MG63 (cell line): ENCODE data around the gene YTHDC2. TPM values are rescaled to one million over a fixed set of nuclear protein-coding genes. Genes with fewer than 3 reads are reported as not detected.

ENCODE experiments used
- DNase-seq: peaks from one replicate; pipeline ENCODE4 v3.0.0-alpha.2; 2020
- H3K27me3 ChIP-seq: fragments of 250-450 bp; sonication (Bioruptor Pico); 2 replicates; pipeline ENCODE4 v1.5.1; 2020; ENCODE audit warnings: mild to moderate bottlenecking, moderate library complexity
- H3K36me3 ChIP-seq: fragments of 250-450 bp; sonication (Bioruptor Pico); 2 replicates; pipeline ENCODE4 v1.5.1; 2020; ENCODE audit warnings: mild to moderate bottlenecking, moderate library complexity
- H3K4me3 ChIP-seq: fragments of 250-450 bp; sonication (Bioruptor Pico); 2 replicates; pipeline ENCODE4 v1.5.1; 2020; ENCODE audit warnings: mild to moderate bottlenecking, moderate library complexity
- H3K9me3 ChIP-seq: fragments of 250-450 bp; sonication (Bioruptor Pico); 2 replicates; pipeline ENCODE4 v1.5.1; 2020; ENCODE audit warnings: mild to moderate bottlenecking, moderate library complexity
- total RNA-seq: library from RNA; depleted of rRNA; stranded (reverse); fragments of >200 nt; shearing (Covaris generic); gene quantifications from 2 replicates; pipeline ENCODE4 v1.2.3, GENCODE V29; 2014; ENCODE audit warnings: low replicate concordance; rRNA removed

The YTHDC2 gene
- total RNA-seq = 3.2 and 9.0 TPM in 2 replicates

GRCh38 chr5:113513384-113514288 is at the start of gene YTHDC2:
Gene YTHDC2, plus strand, starts transcription at chr5:113513694. Its CDS starts 202 bp downstream, at chr5:113513896.
- peaks cover 23% of the 10 kb centered on the region for H3K36me3 ChIP-seq
- no peaks in the 10 kb centered on the region for H3K9me3 ChIP-seq
- DNase-seq = peak; percentile 93
- H3K4me3 ChIP-seq = peak within 1 kb of the TSS; percentile 87
- H3K27me3 ChIP-seq = peaks cover 4% of the 10 kb centered on the region

GRCh38 chr5:113474100-113474728 is 39.3 kb upstream of the YTHDC2 start:
- Histone ChIP-seq H3K9me3 (no peaks in the 10 kb centered on the region), H3K4me3 (no peak overlapping the region), H3K36me3 (no peaks in the 10 kb centered on the region), H3K27me3 (peaks cover 6% of the 10 kb centered on the region; the same call in 1 of the 2 replicates)
- DNase-seq = no peak

GRCh38 chr5:113478691-113479090 is 34.8 kb upstream of the YTHDC2 start:
- Histone ChIP-seq H3K36me3 (no peaks in the 10 kb centered on the region), H3K27me3 (peaks cover 20% of the 10 kb centered on the region), H3K4me3 (no peak overlapping the region), H3K9me3 (no peaks in the 10 kb centered on the region)
- DNase-seq = no peak

- Histone ChIP-seq H3K9me3 (no peaks in the 10 kb centered on the region), H3K27me3 (peaks cover 30% of the 10 kb centered on the region), H3K4me3 (no peak overlapping the region), H3K36me3 (no peaks in the 10 kb centered on the region)
- DNase-seq = no peak
Observed at GRCh38 chr5:113480243-113480642, 33.3 kb upstream of the YTHDC2 start.

- DNase-seq = no peak
- Histone ChIP-seq H3K9me3 (peaks cover 15% of the 10 kb centered on the region), H3K36me3 (no peaks in the 10 kb centered on the region), H3K4me3 (peak overlapping the region; percentile 40), H3K27me3 (peaks cover 51% of the 10 kb centered on the region)
Observed at GRCh38 chr5:113487416-113487780, 26.1 kb upstream of the YTHDC2 start.

- peak; percentile 80 for DNase-seq
- Histone ChIP-seq H3K9me3 (peaks cover 15% of the 10 kb centered on the region), H3K36me3 (no peaks in the 10 kb centered on the region), H3K4me3 (peak within 1 kb of the TSS; percentile 40), H3K27me3 (peaks cover 47% of the 10 kb centered on the region)
Observed at GRCh38 chr5:113487781-113488644, 25.5 kb upstream of the YTHDC2 start, which contains the start of gene MCC. Gene MCC, minus strand, starts transcription at chr5:113488453.

- DNase-seq = no peak
- Histone ChIP-seq H3K36me3 (no peaks in the 10 kb centered on the region), H3K4me3 (peak overlapping the region; percentile 40), H3K9me3 (peaks cover 15% of the 10 kb centered on the region), H3K27me3 (peaks cover 47% of the 10 kb centered on the region)
Observed at GRCh38 chr5:113488645-113489184, 24.8 kb upstream of the YTHDC2 start.

- DNase-seq = peak; percentile 80
- peaks cover 15% of the 10 kb centered on the region for H3K9me3 ChIP-seq
- no peaks in the 10 kb centered on the region for H3K36me3 ChIP-seq
- peaks cover 46% of the 10 kb centered on the region for H3K27me3 ChIP-seq
- H3K4me3 ChIP-seq = no peak overlapping the region
Observed at GRCh38 chr5:113489299-113489698, 24.2 kb upstream of the YTHDC2 start.

GRCh38 chr5:113490317-113490716 is 23.2 kb upstream of the YTHDC2 start:
- no peak for DNase-seq
- Histone ChIP-seq H3K4me3 (no peak overlapping the region), H3K9me3 (peaks cover 15% of the 10 kb centered on the region), H3K27me3 (peaks cover 36% of the 10 kb centered on the region), H3K36me3 (no peaks in the 10 kb centered on the region)

- peaks cover 15% of the 10 kb centered on the region for H3K9me3 ChIP-seq
- no peak for DNase-seq
- no peaks in the 10 kb centered on the region for H3K36me3 ChIP-seq
Observed at GRCh38 chr5:113491022-113491421, 22.5 kb upstream of the YTHDC2 start.

GRCh38 chr5:113493446-113493845 is 20.0 kb upstream of the YTHDC2 start:
- DNase-seq = no peak
- no peaks in the 10 kb centered on the region for H3K36me3 ChIP-seq
- no peak overlapping the region for H3K4me3 ChIP-seq
- H3K27me3 ChIP-seq = peaks cover 7% of the 10 kb centered on the region
- H3K9me3 ChIP-seq = peaks cover 15% of the 10 kb centered on the region

More at GRCh38 chr5:113491022-113491421, 22.5 kb upstream of the YTHDC2 start:
- H3K4me3 ChIP-seq = no peak overlapping the region
- H3K27me3 ChIP-seq = peaks cover 29% of the 10 kb centered on the region

- Histone ChIP-seq H3K27me3 (peaks cover 9% of the 10 kb centered on the region), H3K4me3 (no peak overlapping the region), H3K36me3 (no peaks in the 10 kb centered on the region), H3K9me3 (peaks cover 24% of the 10 kb centered on the region)
- peak; percentile 18 for DNase-seq
Observed at GRCh38 chr5:113495422-113495841, 18.1 kb upstream of the YTHDC2 start.

GRCh38 chr5:113502073-113502472 is 11.4 kb upstream of the YTHDC2 start:
- H3K9me3 ChIP-seq = peaks cover 27% of the 10 kb centered on the region
- H3K36me3 ChIP-seq = no peaks in the 10 kb centered on the region
- H3K27me3 ChIP-seq = peaks cover 7% of the 10 kb centered on the region
- DNase-seq = no peak
- H3K4me3 ChIP-seq = no peak overlapping the region

GRCh38 chr5:113503146-113503545 is 10.3 kb upstream of the YTHDC2 start:
- no peak for DNase-seq

GRCh38 chr5:113505181-113505580 is 8.3 kb upstream of the YTHDC2 start:
- no peak for DNase-seq

More at GRCh38 chr5:113503146-113503545, 10.3 kb upstream of the YTHDC2 start:
- H3K36me3 ChIP-seq = no peaks in the 10 kb centered on the region
- peaks cover 7% of the 10 kb centered on the region for H3K27me3 ChIP-seq
- H3K4me3 ChIP-seq = no peak overlapping the region
- H3K9me3 ChIP-seq = peaks cover 27% of the 10 kb centered on the region

GRCh38 chr5:113507601-113508000 is 5.9 kb upstream of the YTHDC2 start:
- H3K36me3 ChIP-seq = no peaks in the 10 kb centered on the region
- H3K4me3 ChIP-seq = no peak overlapping the region
- DNase-seq = no peak
- H3K27me3 ChIP-seq = peaks cover 4% of the 10 kb centered on the region
- no peaks in the 10 kb centered on the region for H3K9me3 ChIP-seq

More at GRCh38 chr5:113505181-113505580, 8.3 kb upstream of the YTHDC2 start:
- H3K9me3 ChIP-seq = peaks cover 15% of the 10 kb centered on the region
- no peaks in the 10 kb centered on the region for H3K36me3 ChIP-seq
- H3K4me3 ChIP-seq = no peak overlapping the region
- H3K27me3 ChIP-seq = no peaks in the 10 kb centered on the region; the same call in 1 of the 2 replicates
